Activated CD4-positive, alpha-beta T cell treated with anti-CD3 and anti-CD28 coated beads, Interleukin-2, amount 50 U/mL, for 4 hours (primary cell): ENCODE results near the gene RASA2.
"Not testable (repeated sequence)": the region's sequence is repeated elsewhere in the genome, so short reads cannot be mapped to it uniquely, and the experiment has no call there.

ENCODE experiments used
- DNase-seq, 2 experiments: peaks; one replicate each; pipeline ENCODE4 v3.0.0-alpha.2; 2020

RASA2 gene

GRCh38 chr3:141594357-141594756, 107.5 kb downstream of the RASA2 start:
- no peak for DNase-seq

DNA sequence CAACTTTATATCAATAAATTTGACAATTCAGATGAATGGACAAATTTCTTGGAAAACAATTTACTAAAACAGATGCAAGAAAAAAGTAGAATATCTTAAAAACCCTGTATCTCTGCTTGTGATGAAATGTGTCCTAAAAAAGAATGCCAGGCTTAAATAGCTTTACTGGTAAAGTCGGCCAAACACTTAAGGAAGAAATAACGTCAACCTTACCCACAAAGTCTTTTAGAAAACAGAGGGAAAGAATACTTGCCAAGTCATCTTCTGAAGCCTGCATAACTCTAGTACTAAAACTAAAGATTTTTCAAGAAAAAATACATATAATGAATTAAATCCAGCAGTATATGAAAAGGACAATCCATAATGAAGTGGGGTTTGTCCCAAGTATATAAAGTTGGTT, 111.1 kb downstream of the RASA2 start:
- no peak for DNase-seq

DNA sequence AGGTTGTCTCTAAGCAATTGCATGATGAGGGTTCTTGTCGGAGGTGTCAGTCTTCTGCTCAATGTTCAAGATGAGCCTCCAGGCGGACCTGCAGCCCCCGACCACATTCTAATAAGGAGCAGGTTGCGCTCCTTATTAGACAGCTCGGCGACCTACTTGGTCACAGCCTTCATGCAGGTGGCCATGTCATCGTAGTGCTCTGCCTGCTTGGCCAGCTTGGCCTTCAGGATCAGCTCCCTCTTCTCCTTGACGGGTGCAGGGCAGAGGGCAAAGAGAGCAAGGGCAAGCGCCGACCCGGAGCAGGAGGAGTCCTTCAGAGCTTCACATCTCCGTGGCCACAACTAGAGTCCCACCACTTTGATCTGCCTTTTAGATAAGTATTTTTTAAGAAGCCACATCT, 113.5 kb downstream of the RASA2 start:
- no peak for DNase-seq

DNA sequence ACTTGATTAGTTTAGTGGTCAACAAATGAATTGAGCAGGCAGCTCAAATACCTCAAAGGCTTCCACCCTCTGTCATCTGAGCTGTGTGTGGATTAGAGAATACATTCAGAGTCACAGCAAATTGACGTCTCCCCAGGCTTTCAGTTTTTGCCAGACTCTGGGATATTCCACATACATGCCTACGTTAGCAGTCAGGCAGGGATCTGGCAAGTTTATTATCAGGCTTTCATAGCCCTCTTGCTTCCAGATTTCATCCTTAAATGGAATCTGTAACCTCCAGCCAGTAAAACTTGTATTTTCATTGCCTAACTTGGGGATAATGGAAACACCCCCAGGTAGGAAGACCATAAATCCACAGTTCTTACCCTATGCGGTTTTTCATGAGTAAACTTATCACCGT, 115.9 kb downstream of the RASA2 start:
- DNase-seq, result no peak

GRCh38 chr3:141603473-141604035, 116.7 kb downstream of the RASA2 start:
- DNase-seq, result no peak

DNA sequence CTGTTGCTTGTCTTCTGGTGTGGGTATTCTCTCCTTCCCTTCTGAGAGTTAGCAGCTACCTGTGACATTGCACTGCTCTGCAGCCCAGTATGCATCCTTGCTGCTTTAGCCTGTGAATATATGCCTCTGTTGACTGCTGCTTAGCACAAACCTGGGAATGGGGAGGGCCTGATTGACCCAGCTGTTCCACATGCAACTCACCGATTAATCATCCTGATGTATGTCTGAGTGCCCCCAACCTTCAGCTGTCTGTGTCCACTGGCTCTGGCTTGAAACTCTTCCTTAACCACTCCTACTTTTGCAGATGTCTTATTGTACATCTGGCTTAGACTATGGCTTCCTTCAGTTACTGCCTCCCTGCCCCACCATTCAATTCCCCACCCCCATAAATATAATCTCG, 119.1 kb downstream of the RASA2 start:
- no peak for DNase-seq

DNA sequence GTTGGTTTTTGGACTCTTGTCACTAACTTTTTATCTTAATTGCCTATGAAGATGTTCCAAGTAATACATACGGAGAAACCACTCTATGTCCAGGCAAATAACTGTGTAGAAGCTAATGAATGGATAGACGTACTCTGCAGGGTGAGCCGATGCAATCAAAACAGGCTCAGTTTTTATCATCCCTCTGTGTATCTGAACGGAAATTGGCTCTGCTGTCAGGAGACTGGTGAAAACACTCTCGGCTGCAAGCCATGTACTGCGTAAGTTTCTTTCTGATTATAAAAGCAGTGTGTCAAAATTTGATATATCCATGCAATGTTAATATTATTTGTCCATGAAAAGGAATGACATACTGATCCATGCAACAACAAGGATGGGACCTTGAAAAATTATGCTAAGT, 121.6 kb downstream of the RASA2 start:
- DNase-seq, result no peak

GRCh38 chr3:141610939-141611338, 124.1 kb downstream of the RASA2 start:
- DNase-seq, result no peak

DNA sequence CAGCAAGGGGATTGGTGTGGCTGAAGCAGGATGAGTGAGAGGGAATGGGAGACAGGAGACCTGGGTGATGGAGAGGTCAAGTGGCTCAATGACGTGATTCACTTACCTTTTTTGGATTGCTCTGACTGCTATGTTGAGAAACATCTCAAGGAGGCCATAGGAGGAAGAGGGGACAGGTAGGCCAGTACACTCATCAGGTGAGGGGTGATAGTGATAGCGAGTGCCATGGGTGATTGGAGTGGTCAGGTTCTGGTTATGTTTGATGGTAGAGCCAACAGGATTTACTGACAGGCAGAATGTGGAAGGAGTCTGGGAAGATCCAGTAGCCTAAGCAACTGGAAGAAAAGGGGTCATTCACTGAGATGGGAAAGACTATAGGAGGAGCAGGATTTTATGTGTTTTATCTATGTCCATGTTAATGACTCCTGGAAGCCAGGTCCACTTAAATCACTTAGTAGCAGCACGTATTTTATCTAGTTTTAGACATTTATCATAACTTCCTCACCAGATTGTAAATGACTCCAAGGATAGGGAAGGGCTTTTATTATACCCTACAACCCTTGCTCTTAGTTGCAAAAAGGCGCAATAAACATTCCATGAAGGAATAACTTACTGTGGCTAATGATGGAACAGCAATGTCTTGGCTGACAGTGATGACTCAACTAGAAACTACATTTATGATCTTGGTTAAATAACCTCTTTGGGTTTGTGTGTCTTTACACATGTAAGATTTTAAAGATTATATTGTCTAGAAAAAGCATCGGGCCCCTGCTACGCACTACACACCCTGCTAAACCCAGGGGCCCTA, 131.5 kb downstream of the RASA2 start:
- DNase-seq, result no peak

GRCh38 chr3:141618938-141619337, 132.1 kb downstream of the RASA2 start:
- no peak for DNase-seq

GRCh38 chr3:141619450-141619849, 132.6 kb downstream of the RASA2 start:
- DNase-seq, result no peak

GRCh38 chr3:141623691-141624090, 136.9 kb downstream of the RASA2 start:
- no peak for DNase-seq

GRCh38 chr3:141625506-141625905, 138.7 kb downstream of the RASA2 start:
- DNase-seq, result no peak

DNA sequence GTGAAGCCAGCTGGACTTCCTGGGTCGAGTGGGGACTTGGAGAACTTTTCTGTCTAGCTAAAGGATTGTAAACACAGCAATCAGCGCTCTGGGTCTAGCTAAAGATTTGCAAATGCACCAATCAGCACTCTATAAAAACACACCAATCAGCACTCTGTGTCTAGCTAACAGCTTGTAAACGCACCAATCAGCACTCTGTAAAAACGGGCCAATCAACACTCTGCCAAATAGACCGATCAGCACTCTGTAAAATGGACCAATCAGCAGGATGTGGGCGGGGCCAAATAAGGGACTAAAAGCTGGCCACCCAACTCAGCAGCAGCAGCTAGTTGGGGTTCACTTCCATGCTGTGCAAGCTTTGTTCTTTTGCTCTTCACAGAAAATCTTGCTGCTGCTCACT, 141.5 kb downstream of the RASA2 start:
- DNase-seq, result not testable (repeated sequence)

DNA sequence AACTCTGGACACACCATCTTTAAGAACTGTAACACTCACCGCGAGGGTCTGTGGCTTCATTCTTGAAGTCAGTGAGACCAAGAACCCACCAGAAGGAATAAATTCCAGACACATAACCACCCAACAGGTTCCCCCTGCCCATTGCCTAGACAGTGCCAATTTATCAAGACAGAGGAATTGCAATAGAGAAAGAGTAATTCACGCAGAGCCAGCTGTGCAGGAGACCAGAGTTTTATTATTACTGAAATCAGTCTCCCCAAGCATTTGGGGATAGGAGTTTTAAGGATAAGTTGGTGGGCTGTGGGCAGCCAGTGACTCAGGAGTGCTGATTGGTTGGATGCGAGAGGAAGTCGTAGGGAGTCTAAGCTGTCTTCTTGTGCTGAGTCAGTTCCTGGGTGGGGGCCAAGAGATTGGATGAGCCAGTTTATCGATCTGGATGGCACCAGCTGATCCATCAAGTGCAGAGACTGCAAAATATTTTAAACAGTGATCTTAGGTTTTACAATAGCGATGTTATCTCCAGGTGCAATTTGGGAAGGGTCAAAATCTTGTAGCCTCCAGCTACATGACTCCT, 142.1 kb downstream of the RASA2 start:
- DNase-seq, result not testable (repeated sequence)

DNA sequence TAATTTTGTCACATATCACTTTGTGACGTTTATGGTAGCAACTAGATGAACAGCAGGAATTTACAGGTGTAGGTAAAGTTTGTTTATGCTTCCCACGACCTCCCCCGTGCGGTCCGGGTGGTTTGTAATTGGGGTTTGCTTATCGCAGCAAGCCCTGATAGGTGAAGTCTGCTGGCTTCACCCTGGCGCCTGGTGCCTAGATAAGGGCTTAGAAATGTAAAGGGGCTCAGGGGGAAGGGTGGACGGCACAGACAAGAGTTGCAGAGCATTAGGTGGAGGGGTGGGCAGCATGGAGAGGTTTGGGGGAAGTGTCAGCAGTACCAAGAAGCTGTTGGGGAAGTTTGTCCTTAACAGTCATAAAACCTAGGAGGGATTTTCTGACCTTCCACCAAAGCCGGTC, 143.1 kb downstream of the RASA2 start:
- DNase-seq, result no peak

GRCh38 chr3:141632779-141633374, 146.1 kb downstream of the RASA2 start:
- DNase-seq, result no peak

- no peak for DNase-seq
Measured at GRCh38 chr3:141642215-141642614, 155.4 kb downstream of the RASA2 start.

DNA sequence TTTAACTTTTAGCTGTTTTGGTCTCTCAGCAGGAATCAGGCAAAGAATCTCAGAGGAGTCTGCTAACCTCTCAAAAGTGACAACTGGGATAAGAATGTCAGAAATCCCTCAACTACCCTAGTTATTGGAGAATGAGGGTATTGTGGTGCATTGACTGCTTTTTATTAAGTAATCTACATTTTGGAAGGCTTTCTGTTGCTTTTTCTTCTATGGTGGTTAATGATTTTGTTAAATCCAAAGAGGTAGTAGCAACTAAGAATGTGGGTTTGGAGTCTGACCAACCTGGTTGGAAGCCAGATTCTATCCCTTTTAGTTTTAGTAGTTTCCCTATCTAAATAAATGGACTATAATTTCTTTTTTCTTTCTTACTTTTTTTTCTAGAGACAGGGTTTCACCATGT, 156.6 kb downstream of the RASA2 start:
- no peak for DNase-seq

- no peak for DNase-seq
Measured at GRCh38 chr3:141643796-141644195, 157.0 kb downstream of the RASA2 start.

DNA sequence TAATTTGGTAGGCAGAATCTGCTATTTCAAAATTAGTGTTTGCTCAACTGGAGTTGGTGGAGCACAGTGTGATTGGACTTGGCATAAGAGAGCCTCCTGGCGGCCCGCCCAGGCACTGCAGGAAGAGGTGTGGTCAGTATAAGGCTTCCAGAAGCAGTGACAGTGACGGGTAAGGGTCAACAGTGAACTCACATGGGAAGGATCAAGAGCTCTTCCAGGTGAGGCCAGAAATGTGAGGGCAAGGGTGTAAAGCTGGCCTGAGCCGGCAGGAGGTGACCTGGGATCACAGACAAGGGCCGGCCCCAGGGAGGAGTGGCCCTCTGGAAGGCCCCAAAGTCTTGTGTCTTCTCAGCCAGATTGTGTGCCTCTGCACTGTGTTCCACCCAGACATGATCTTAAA, 158.1 kb downstream of the RASA2 start:
- peak; percentile 48 to 63 for DNase-seq

- no peak for DNase-seq
Measured at GRCh38 chr3:141646760-141647561, 160.1 kb downstream of the RASA2 start.

- no peak for DNase-seq
Measured at GRCh38 chr3:141647562-141647915, 160.7 kb downstream of the RASA2 start.
